BLaER1 treated with 17β-estradiol and CSF1 and Interleukin-3, amounts not matched to agents 10 nM and 100 nM (cell line): ENCODE results near the gene APBA2.

Experiments
- H3K27ac ChIP-seq, 11 experiments: shearing (Covaris generic); formaldehyde crosslinking; 2 replicates each; pipeline ENCODE4 v1.8.1; 2022
- H3K27me3 ChIP-seq, 11 experiments: shearing (Covaris generic); formaldehyde crosslinking; 2 replicates each; pipeline ENCODE4 v1.8.1; 2022
- H3K36me3 ChIP-seq, 11 experiments: shearing (Covaris generic); formaldehyde crosslinking; 2 replicates each; pipeline ENCODE4 v1.8.1; 2022
- H3K4me1 ChIP-seq, 10 experiments: shearing (Covaris generic); formaldehyde crosslinking; 2 replicates each; pipeline ENCODE4 v1.8.1; 2022
- H3K4me2 ChIP-seq, 11 experiments: shearing (Covaris generic); formaldehyde crosslinking; 2 replicates each; pipeline ENCODE4 v1.8.1; 2022
- H3K4me3 ChIP-seq, 10 experiments: shearing (Covaris generic); formaldehyde crosslinking; 2 replicates each; pipeline ENCODE4 v1.8.1; 2022
- H3K9ac ChIP-seq, 11 experiments: shearing (Covaris generic); formaldehyde crosslinking; 2 replicates each; pipeline ENCODE4 v1.8.1; 2022
- H3K9me3 ChIP-seq, 11 experiments: shearing (Covaris generic); formaldehyde crosslinking; replicated peaks in 1 of 11; 2 replicates each; pipeline ENCODE4 v1.8.1; 2022
- H4K20me1 ChIP-seq, 11 experiments: shearing (Covaris generic); formaldehyde crosslinking; 2 replicates each; pipeline ENCODE4 v1.8.1; 2022
- Cebpa-rat ChIP-seq, 11 experiments: shearing (Covaris generic); IDR thresholded peaks; 2 replicates each; pipeline ENCODE4 v1.8.1; 2022

APBA2 gene

DNA sequence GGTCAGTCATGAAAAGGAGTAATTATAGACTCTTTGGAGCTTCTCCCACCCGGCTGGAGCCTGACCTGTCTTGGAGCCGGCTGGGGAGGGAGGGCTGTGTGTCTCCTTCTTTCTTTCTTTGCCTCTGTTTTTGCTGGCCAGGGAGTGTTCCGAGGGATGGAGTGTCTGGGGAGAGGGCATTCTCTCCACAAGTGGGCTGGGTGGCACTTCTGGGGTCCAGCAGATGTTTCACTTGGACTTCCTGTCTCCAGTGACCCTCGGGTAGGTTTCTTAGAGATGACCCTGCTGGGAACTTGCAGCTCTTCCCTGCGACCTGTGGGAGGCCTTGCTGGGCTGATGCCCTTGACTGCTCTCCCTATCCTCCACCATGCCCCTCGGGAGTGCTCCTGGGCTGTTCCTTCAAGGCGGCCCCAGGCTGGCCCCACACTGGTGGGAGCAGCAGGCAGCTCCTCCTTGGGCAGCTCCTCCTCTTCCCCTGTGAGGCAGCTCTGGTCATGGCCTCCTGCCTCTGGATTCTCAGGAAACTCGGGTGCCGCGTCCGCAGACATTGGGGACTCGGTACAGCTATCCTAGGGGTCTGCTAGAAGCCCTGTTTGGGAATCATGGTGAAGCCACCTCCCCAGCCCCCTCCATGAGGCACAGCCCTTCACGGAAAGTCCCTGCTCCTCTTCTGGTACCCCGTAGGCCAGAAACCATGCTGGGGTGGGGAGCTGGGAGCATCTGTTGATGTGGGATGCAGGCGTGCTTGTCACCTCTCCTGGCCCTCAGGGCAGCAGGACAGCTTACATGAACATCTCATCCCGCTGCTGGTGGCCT is 44.9 kb downstream of the APBA2 start:
- H3K36me3 ChIP-seq: peaks cover 0 to 9% (median 0%) of the 10 kb centered on the region in 11 experiments; a peak in 1 of 22 replicates
- H3K27ac ChIP-seq: no peak overlapping the region
- peak overlapping the region in 7 of 11 experiments; percentile 26 to 68 (median 53); a peak in 14 of 22 replicates for H3K4me2 ChIP-seq
- H3K9ac ChIP-seq: no peak overlapping the region
- no peak for TF ChIP-seq Cebpa-rat (IDR thresholded peaks at IDR 0.05)
- peaks cover 0 to 76% (median 50%) of the 10 kb centered on the region in 11 experiments; a peak in 17 of 22 replicates for H4K20me1 ChIP-seq
- peaks cover 6 to 36% (median 25%) of the 10 kb centered on the region in 10 experiments; a peak in 17 of 20 replicates for H3K4me1 ChIP-seq
- H3K9me3 ChIP-seq: peaks cover 0 to 18% (median 10%) of the 10 kb centered on the region in 11 experiments; a peak in 13 of 22 replicates
- H3K4me3 ChIP-seq: no peak overlapping the region
- peaks cover 0 to 74% (median 0%) of the 10 kb centered on the region in 11 experiments; a peak in 8 of 22 replicates for H3K27me3 ChIP-seq

- H3K9me3 ChIP-seq: peaks cover 0 to 18% (median 10%) of the 10 kb centered on the region in 11 experiments; a peak in 13 of 22 replicates
- TF ChIP-seq Cebpa-rat (IDR thresholded peaks at IDR 0.05): no peak
These were observed 46.1 kb downstream of the APBA2 start for GRCh38 chr15:28931828-28932227.

DNA sequence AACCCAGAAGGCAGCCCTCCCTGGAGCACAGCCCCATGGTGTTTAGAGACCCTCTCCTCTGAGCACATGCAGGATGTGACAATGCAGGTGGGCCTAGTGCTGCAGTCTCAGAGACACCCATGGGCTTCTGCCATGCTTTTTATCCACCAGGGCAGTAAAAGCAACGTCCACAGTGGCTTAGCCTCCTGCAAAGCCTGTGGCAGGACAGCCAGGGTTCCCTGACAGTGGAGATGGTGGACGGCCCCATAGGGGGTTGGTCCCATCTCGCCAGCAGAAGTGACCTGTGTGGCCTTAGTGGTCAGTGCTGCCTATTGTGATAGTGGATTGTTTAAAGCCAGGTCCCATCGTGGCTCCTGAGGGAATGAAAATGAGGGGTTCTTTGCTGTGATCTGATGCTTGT is 46.6 kb downstream of the APBA2 start:
- Histone ChIP-seq H3K4me3 (no peak overlapping the region), H3K27me3 (peaks cover 0 to 86% (median 0%) of the 10 kb centered on the region in 11 experiments; a peak in 8 of 22 replicates), H3K4me2 (no peak overlapping the region), H3K9ac (no peak overlapping the region), H3K9me3 (peaks cover 0 to 18% (median 10%) of the 10 kb centered on the region in 11 experiments; a peak in 13 of 22 replicates), H3K36me3 (peaks cover 0 to 9% (median 0%) of the 10 kb centered on the region in 11 experiments; a peak in 1 of 22 replicates), H3K27ac (no peak overlapping the region), H3K4me1 (peaks cover 10 to 52% (median 42%) of the 10 kb centered on the region in 10 experiments; a peak in 17 of 20 replicates), H4K20me1 (peaks cover 0 to 93% (median 60%) of the 10 kb centered on the region in 11 experiments; a peak in 17 of 22 replicates)
- no peak for TF ChIP-seq Cebpa-rat (IDR thresholded peaks at IDR 0.05)

More at GRCh38 chr15:28931828-28932227, 46.1 kb downstream of the APBA2 start:
- Histone ChIP-seq H3K36me3 (peaks cover 0 to 9% (median 0%) of the 10 kb centered on the region in 11 experiments; a peak in 1 of 22 replicates), H3K9ac (no peak overlapping the region), H3K4me2 (no peak overlapping the region), H3K4me1 (peaks cover 10 to 47% (median 37%) of the 10 kb centered on the region in 10 experiments; a peak in 17 of 20 replicates), H3K27me3 (peaks cover 0 to 82% (median 0%) of the 10 kb centered on the region in 11 experiments; a peak in 8 of 22 replicates), H4K20me1 (peaks cover 0 to 88% (median 59%) of the 10 kb centered on the region in 11 experiments; a peak in 17 of 22 replicates), H3K27ac (no peak overlapping the region), H3K4me3 (no peak overlapping the region)

- Histone ChIP-seq H4K20me1 (peaks cover 0 to 97% (median 73%) of the 10 kb centered on the region in 11 experiments; a peak in 17 of 22 replicates), H3K36me3 (peaks cover 0 to 9% (median 0%) of the 10 kb centered on the region in 11 experiments; a peak in 1 of 22 replicates), H3K27me3 (peaks cover 0 to 81% (median 0%) of the 10 kb centered on the region in 11 experiments; a peak in 8 of 22 replicates), H3K27ac (no peak overlapping the region), H3K4me3 (no peak overlapping the region), H3K9me3 (peaks cover 0 to 18% (median 10%) of the 10 kb centered on the region in 11 experiments; a peak in 13 of 22 replicates), H3K9ac (no peak overlapping the region), H3K4me1 (peaks cover 19 to 68% (median 56%) of the 10 kb centered on the region in 10 experiments), H3K4me2 (peak overlapping the region in 2 of 11 experiments; percentile 78 to 80; a peak in 3 of 22 replicates)
- TF ChIP-seq Cebpa-rat (IDR thresholded peaks at IDR 0.05): no peak
These were observed 48.1 kb downstream of the APBA2 start for GRCh38 chr15:28933710-28934445.

DNA sequence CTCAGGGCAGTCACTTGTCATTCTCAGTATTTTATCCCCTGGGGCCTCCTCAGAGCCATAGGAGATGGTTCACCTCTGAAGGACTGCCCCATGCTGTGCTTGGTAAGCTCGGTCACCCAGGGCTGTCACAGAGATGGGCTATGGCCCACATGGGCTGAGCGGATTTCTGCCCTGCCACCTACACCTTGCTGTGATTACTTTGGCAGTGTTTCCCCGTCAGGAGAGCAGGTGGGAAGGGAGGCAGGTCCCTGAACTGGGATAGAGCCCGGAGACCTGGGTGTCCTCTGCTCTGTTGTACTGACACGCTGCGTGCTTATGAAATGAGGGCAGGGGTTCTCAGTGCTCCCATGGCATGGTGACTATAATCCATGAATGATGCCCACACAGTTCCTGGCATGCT is 48.9 kb downstream of the APBA2 start:
- Histone ChIP-seq H3K27ac (no peak overlapping the region), H3K4me3 (no peak overlapping the region), H3K4me2 (peak overlapping the region in 7 of 11 experiments; percentile 26 to 82 (median 76); a peak in 8 of 22 replicates), H3K9me3 (peaks cover 0 to 18% (median 10%) of the 10 kb centered on the region in 11 experiments; a peak in 14 of 22 replicates), H3K9ac (no peak overlapping the region), H3K4me1 (peaks cover 19 to 75% (median 57%) of the 10 kb centered on the region in 10 experiments), H4K20me1 (peaks cover 0 to 98% (median 75%) of the 10 kb centered on the region in 11 experiments; a peak in 17 of 22 replicates), H3K36me3 (peaks cover 0 to 9% (median 0%) of the 10 kb centered on the region in 11 experiments; a peak in 1 of 22 replicates), H3K27me3 (peaks cover 0 to 88% (median 0%) of the 10 kb centered on the region in 11 experiments; a peak in 8 of 22 replicates)
- TF ChIP-seq Cebpa-rat (IDR thresholded peaks at IDR 0.05): no peak

- Histone ChIP-seq H3K27ac (no peak overlapping the region), H3K9me3 (peaks cover 0 to 18% (median 10%) of the 10 kb centered on the region in 11 experiments; a peak in 14 of 22 replicates), H3K4me1 (peaks cover 19 to 71% (median 53%) of the 10 kb centered on the region in 10 experiments), H3K4me3 (no peak overlapping the region), H3K9ac (no peak overlapping the region), H4K20me1 (peaks cover 0 to 98% (median 70%) of the 10 kb centered on the region in 11 experiments; a peak in 17 of 22 replicates), H3K27me3 (peaks cover 0 to 88% (median 0%) of the 10 kb centered on the region in 11 experiments; a peak in 8 of 22 replicates), H3K4me2 (peak overlapping the region in 8 of 11 experiments; percentile 26 to 82 (median 76); a peak in 15 of 22 replicates), H3K36me3 (peaks cover 0 to 9% (median 0%) of the 10 kb centered on the region in 11 experiments; a peak in 1 of 22 replicates)
- no peak for TF ChIP-seq Cebpa-rat (IDR thresholded peaks at IDR 0.05)
These were observed 49.5 kb downstream of the APBA2 start for GRCh38 chr15:28935316-28935715.

- peak overlapping the region in 4 of 11 experiments; percentile 7 to 71 (median 42); a peak in 4 of 22 replicates for H3K9ac ChIP-seq
These were observed 50.3 kb downstream of the APBA2 start for GRCh38 chr15:28936081-28936480.

More at GRCh38 chr15:28936081-28936480, 50.3 kb downstream of the APBA2 start:
- peaks cover 0 to 97% (median 63%) of the 10 kb centered on the region in 11 experiments; a peak in 17 of 22 replicates for H4K20me1 ChIP-seq
- H3K27ac ChIP-seq: peak overlapping the region in 5 of 11 experiments; percentile 17 to 84 (median 61); a peak in 7 of 22 replicates
- TF ChIP-seq Cebpa-rat (IDR thresholded peaks at IDR 0.05): no peak
- peak overlapping the region in 10 of 11 experiments; percentile 26 to 84 (median 76); a peak in 19 of 22 replicates for H3K4me2 ChIP-seq
- H3K4me3 ChIP-seq: no peak overlapping the region
- peaks cover 0 to 88% (median 0%) of the 10 kb centered on the region in 11 experiments; a peak in 8 of 22 replicates for H3K27me3 ChIP-seq
- peaks cover 19 to 68% (median 49%) of the 10 kb centered on the region in 10 experiments for H3K4me1 ChIP-seq
- H3K9me3 ChIP-seq: peaks cover 0 to 18% (median 10%) of the 10 kb centered on the region in 11 experiments; a peak in 14 of 22 replicates
- peaks cover 0 to 9% (median 0%) of the 10 kb centered on the region in 11 experiments; a peak in 1 of 22 replicates for H3K36me3 ChIP-seq
